Measurements from ENCODE around the gene FANK1. TPM values are rescaled to one million over a fixed set of nuclear protein-coding genes. Genes with fewer than 3 reads are reported as not detected.

FANK1 gene
- total RNA-seq, 2 experiments from 2014 or later, result 0.92 to 1.1 TPM

DNA sequence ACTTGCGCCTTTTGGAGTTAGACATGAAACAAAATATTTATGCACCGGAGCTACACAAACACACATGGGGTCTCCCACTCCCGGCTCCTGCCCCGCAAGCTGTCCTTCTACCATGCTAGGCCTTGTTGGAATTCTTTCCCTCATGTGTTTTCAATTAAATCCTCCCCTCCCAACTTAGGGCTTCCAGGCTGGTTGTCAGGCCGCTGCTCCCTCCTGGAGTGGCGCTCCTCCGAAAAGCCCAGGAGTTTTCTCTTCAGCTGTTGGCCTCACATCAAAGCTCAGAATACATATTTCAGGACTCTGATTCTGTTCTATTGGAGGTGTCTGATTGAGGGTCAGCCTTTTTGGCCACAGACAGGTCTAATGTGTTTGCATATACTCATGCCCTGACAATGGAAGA is 113.3 kb downstream of the FANK1 start:
- H3K4me1 Mint-ChIP-seq, result no peaks in the 10 kb centered on the region
- H3K36me3 Mint-ChIP-seq, result no peaks in the 10 kb centered on the region
- no peak for DNase-seq
- peaks cover 5% of the 10 kb centered on the region for H3K27me3 Mint-ChIP-seq
- H3K4me3 Mint-ChIP-seq, result no peak overlapping the region
- H3K27ac Mint-ChIP-seq, result no peak overlapping the region
- no peaks in the 10 kb centered on the region for H3K9me3 Mint-ChIP-seq

DNA sequence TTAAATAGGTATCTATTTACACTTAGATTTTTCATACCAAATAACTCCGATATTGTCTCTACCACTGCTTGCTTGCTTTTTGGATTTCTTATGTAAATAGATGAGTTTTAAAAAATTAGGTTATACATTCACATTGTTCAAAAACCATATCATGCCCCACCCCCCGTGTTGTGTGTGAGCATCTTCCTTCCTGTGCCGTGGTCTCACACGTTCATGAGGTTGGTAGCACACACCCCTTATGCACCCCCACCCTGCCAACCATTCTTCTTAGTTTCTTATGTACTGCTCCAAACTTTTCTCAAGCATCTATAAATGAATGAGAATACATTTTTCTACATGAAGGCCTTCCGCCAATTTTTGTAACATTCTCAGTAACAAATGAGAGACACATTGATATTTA is 115.6 kb downstream of the FANK1 start:
- Mint-ChIP-seq H3K27ac (no peak overlapping the region), H3K36me3 (no peaks in the 10 kb centered on the region), H3K4me3 (no peak overlapping the region), H3K9me3 (no peaks in the 10 kb centered on the region), H3K27me3 (peaks cover 6% of the 10 kb centered on the region), H3K4me1 (no peaks in the 10 kb centered on the region)
- no peak for DNase-seq

DNA sequence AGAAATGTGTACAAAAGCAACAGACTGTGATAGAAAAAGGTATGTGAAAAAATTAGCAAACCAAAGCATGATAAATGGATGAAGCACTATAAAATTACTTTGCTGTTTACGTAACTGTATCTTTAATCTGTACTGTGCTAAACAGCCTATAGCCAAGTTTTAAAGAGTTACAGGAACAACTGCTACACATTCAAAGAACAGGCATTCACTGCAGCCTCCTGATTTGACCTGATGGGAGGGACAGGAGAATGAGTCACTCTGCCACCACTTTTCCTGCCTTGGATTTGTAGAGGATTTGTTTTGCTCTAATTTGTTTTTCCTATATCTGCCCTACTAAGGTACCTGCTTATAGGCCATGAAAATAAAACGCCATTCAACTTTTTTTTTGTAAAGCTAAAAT is 116.1 kb downstream of the FANK1 start:
- H3K27ac Mint-ChIP-seq, result no peak overlapping the region
- DNase-seq, result no peak
- H3K4me1 Mint-ChIP-seq, result no peaks in the 10 kb centered on the region
- peaks cover 9% of the 10 kb centered on the region for H3K27me3 Mint-ChIP-seq
- no peaks in the 10 kb centered on the region for H3K36me3 Mint-ChIP-seq
- H3K4me3 Mint-ChIP-seq, result no peak overlapping the region
- H3K9me3 Mint-ChIP-seq, result no peaks in the 10 kb centered on the region

DNA sequence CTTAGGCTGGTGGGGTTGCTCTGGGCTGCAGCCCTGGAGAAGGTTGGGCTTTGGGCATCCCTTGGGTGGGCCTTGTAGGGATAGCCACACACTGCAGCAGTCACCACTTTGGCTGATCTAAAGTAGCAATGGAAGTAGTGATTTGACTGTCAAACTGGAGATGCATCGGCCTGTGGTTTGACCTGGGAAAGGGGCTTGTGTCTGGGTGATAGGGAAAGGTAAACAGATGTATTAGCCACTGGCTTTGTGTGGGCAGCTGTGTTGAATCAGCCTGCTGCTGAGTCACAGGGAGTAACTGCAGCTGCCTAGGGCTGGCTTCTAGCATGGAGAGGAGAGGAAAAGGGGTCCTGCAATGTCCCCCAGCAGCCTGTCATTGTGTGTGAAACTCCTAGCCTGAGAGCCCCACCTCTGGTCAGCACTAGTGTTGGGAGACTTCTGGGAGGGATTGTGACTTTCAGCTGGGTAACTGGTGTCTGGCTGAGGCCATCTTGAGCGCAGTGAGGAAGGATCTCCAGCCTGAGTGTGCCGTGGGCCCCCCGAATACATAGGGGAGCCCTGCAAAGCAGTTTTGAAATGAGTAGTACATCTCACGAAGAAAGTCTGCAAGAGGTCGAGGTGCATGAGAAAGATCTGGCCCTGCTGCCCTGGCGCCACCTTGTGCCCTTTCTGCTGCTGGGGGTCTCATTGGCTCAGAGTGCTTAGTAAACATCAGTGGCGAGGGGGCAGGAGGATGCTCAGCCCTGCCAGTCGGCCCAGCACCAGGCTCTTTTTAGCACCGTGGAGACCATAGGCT is 117.3 kb downstream of the FANK1 start:
- no peaks in the 10 kb centered on the region for H3K4me1 Mint-ChIP-seq
- H3K4me3 Mint-ChIP-seq, result no peak overlapping the region
- H3K36me3 Mint-ChIP-seq, result no peaks in the 10 kb centered on the region
- DNase-seq, result no peak
- peaks cover 9% of the 10 kb centered on the region for H3K27me3 Mint-ChIP-seq
- H3K9me3 Mint-ChIP-seq, result no peaks in the 10 kb centered on the region
- no peak overlapping the region for H3K27ac Mint-ChIP-seq

DNA sequence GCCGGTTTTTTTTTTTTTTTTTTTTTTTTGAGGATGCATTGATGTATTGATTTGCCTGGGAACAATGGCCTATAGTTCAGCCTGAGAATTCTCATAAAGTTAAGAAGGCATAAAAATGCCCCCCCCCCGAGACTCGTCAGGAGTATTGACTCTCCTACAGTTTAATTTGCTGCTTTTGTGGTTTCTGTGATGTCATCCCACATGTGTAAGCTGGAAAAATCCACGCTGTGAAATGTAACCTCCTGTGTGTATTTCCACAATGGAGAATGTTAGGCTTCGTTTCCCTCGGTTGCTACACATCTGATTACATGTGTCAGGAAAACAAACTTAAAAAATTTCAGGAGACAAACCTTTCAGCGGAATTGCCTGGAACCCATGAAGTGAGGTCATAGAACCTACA is 117.9 kb downstream of the FANK1 start:
- H3K36me3 Mint-ChIP-seq, result no peaks in the 10 kb centered on the region
- peaks cover 9% of the 10 kb centered on the region for H3K27me3 Mint-ChIP-seq
- H3K4me1 Mint-ChIP-seq, result no peaks in the 10 kb centered on the region
- no peak for DNase-seq
- no peak overlapping the region for H3K4me3 Mint-ChIP-seq
- no peak overlapping the region for H3K27ac Mint-ChIP-seq
- no peaks in the 10 kb centered on the region for H3K9me3 Mint-ChIP-seq

DNA sequence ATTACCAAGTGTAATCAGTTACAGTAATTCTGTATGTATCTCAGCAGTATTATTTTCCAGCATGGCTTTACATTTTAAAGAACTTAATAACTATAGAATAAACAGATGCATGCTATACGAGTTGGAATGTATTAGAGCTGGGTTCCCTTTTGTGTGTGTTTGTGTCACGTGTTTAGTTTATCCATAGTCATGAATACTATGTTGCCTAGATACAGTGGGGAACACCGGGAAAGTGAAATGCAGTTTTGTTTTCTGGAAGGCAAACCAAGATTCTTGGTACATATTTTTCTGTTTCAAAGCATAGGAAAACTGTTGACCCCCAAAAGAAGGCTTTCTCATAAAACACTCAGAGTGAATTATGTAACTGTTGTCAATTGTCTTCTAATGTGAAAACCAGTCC is 119.0 kb downstream of the FANK1 start:
- Mint-ChIP-seq H3K27ac (no peak overlapping the region), H3K9me3 (no peaks in the 10 kb centered on the region), H3K36me3 (no peaks in the 10 kb centered on the region), H3K27me3 (peaks cover 14% of the 10 kb centered on the region), H3K4me3 (no peak overlapping the region), H3K4me1 (no peaks in the 10 kb centered on the region)
- DNase-seq, result no peak

DNA sequence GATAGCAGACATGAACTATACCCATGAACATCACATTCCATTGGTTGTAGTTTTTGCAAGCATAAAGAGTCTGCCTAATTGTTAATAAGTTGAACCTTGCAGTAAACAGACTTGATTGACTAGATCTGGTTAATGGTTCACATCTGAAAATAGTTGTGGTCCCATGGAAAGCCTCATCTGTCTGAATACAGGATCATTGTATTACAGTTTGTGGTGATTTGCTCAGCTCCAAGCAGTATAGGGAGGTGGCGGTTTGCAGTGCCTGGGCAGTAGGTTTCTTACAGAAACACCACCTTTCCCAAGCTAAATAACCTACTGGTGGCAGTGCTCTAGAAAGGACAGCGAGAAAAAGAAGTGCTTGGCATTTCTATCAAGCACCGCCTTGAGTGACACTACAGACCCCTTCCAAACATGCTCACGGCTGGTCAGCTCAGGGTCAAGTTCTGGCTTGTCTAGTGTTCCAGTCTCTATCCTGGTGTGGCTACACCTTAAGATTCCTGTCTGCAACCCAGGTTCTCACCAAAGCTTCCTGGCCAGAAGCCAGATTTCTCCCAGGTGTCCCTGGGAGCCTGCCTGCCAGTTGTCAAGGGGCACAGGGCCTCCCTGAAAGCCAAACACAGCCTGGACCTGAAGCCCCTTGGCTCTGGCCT is 119.9 kb downstream of the FANK1 start:
- Mint-ChIP-seq H3K9me3 (no peaks in the 10 kb centered on the region), H3K4me3 (no peak overlapping the region), H3K4me1 (no peaks in the 10 kb centered on the region), H3K27ac (no peak overlapping the region), H3K27me3 (peaks cover 16% of the 10 kb centered on the region), H3K36me3 (no peaks in the 10 kb centered on the region)
- DNase-seq, result no peak

DNA sequence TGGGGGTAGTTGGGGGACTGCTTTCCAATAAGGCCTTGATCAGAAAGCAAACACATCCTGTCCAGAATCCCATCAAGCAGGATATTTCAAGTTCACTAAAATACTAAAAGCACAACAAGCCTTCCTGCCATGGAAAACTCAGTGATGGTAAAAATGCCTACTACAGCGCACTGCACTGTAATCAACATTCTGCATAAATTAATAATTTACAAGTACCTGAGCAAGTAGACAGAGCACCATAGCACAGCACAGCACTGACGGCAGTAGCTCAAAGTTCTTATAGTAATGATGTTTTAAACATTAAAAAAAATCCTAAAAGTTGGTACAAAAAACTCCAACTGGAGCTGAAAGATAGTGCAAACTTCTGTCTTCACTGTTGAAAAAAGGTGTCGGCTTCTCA is 120.5 kb downstream of the FANK1 start:
- no peak overlapping the region for H3K4me3 Mint-ChIP-seq
- H3K27ac Mint-ChIP-seq, result no peak overlapping the region
- peaks cover 16% of the 10 kb centered on the region for H3K27me3 Mint-ChIP-seq
- H3K36me3 Mint-ChIP-seq, result no peaks in the 10 kb centered on the region
- no peak for DNase-seq
- no peaks in the 10 kb centered on the region for H3K4me1 Mint-ChIP-seq
- H3K9me3 Mint-ChIP-seq, result no peaks in the 10 kb centered on the region

DNA sequence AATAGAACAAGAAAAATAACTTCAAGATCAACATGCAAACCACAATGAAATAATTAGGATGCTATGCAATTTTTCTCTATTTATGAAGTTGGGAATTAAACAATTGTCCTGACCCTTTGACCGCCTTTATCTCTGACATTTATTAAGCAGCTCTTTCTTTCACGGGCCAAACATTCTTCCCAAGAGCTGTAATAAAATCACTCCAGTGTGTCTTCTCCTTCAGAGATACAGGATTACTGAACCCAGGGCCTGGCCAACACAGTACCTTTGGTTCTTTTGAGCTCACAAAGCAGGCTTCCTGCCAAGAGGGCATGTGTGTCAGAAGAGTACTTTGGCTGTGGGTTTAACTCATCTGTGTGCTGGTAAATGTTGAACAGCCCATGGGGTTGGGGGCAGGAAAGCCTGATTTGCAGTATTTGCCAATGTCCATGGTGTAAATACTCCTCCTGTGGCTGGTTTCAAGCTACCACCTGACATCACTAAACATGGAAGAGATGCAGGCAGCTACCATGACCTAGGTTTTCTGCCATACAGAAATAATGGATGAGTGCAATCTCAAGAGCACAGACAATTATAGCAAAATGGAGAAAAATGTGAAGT is 121.7 kb downstream of the FANK1 start:
- Mint-ChIP-seq H3K27me3 (peaks cover 16% of the 10 kb centered on the region), H3K36me3 (no peaks in the 10 kb centered on the region), H3K4me1 (no peaks in the 10 kb centered on the region), H3K4me3 (no peak overlapping the region), H3K9me3 (no peaks in the 10 kb centered on the region), H3K27ac (no peak overlapping the region)
- DNase-seq, result no peak

DNA sequence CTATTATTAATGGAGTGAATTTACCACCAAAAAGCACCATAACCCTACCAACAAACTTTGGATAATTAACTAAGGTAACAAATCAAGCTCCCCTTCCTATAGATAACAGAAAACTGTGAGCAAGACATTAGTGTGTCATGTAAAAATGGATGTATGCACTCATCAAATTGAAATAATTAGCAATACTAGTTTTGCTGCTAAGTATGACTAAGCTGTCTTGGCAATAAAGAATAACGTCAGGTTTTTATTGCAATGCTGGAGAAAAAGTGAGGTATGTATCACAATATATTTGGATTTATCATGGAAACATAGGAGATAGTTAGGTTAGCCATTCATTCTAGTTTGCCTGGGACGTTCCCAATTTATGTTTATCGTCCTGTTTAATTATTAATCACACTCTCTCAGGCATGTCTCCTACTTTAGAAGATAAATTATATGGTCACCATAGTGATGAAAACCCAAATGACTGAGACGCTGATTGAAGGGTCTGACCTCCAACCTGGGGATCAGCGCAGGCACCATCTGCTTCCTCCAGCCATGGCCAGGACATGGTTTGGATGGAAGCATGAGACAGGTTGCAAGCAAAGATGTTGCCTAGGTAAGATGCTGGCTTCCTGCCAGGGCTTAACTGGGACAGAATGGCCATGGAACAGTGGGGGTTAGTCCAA is 125.6 kb downstream of the FANK1 start:
- H3K4me1 Mint-ChIP-seq, result no peaks in the 10 kb centered on the region
- H3K27ac Mint-ChIP-seq, result no peak overlapping the region
- H3K4me3 Mint-ChIP-seq, result no peak overlapping the region
- DNase-seq, result no peak
- H3K27me3 Mint-ChIP-seq, result peaks cover 15% of the 10 kb centered on the region
- H3K36me3 Mint-ChIP-seq, result no peaks in the 10 kb centered on the region
- peaks cover 5% of the 10 kb centered on the region for H3K9me3 Mint-ChIP-seq

DNA sequence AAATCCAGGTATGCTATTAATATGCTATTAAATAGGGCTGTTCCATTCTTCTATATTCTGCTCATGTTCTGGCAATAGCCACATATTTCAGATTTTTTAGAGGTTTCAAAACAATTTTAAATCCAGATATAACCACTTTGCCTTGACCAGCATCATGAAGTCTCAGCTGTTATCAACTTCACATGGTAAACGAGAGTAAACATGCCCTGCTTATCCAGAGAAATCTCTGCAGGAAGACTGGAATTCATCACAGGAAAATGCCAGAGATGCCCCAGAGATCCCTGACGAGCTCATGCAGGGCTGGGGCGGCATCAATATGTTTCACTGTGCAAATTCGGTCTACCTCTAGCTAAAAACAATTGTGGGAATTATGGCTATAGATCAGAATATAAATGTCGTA is 126.5 kb downstream of the FANK1 start:
- Mint-ChIP-seq H3K27ac (no peak overlapping the region), H3K4me1 (no peaks in the 10 kb centered on the region)

DNA sequence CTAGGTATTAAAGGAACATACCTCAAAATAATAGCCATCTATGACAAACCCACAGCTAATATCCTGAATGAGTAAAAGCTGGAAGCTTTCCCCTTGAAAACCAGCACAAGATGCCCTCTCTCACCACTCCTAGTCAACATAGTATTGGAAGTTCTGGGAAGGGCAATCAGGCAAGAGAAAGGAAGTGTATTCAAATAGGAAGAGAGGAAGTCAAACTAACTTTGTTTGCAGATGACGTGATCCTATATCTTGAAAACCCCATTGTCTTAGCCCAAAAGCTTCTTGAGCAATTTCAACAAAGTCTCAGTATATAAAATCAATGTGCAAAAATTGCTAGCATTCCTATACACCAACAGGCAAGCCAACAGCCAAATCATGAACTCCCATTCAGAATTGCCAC is 131.3 kb downstream of the FANK1 start:
- DNase-seq, result no peak
- Mint-ChIP-seq H3K9me3 (peaks cover 16% of the 10 kb centered on the region), H3K36me3 (no peaks in the 10 kb centered on the region), H3K4me1 (no peaks in the 10 kb centered on the region), H3K4me3 (no peak overlapping the region), H3K27me3 (peaks cover 4% of the 10 kb centered on the region), H3K27ac (no peak overlapping the region)

More for the DNA sequence above, 126.5 kb downstream of the FANK1 start:
- Mint-ChIP-seq H3K36me3 (no peaks in the 10 kb centered on the region), H3K27me3 (peaks cover 11% of the 10 kb centered on the region), H3K4me3 (no peak overlapping the region), H3K9me3 (peaks cover 7% of the 10 kb centered on the region)
- DNase-seq, result no peak

DNA sequence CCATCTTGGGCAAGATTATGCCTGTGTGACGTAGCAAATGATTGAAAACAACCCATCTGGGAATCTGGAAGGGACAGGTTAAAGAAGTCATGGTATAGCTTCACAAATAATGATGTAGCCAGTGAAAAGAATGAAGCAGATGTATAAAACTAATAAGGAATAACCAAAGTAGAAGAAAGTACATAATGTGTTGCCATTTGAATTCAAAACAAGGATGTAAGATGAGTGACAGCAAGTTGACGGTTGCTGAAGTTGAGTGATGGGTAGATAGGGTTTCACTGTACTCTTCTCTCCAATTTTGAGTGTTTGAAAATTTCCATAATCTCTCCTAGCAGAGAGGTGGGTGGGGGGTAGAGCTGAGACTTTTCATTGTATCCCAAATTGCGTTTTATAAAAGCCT is 133.6 kb downstream of the FANK1 start:
- Mint-ChIP-seq H3K9me3 (peaks cover 22% of the 10 kb centered on the region), H3K27me3 (peaks cover 4% of the 10 kb centered on the region), H3K36me3 (no peaks in the 10 kb centered on the region), H3K27ac (no peak overlapping the region), H3K4me1 (no peaks in the 10 kb centered on the region), H3K4me3 (no peak overlapping the region)
- no peak for DNase-seq

DNA sequence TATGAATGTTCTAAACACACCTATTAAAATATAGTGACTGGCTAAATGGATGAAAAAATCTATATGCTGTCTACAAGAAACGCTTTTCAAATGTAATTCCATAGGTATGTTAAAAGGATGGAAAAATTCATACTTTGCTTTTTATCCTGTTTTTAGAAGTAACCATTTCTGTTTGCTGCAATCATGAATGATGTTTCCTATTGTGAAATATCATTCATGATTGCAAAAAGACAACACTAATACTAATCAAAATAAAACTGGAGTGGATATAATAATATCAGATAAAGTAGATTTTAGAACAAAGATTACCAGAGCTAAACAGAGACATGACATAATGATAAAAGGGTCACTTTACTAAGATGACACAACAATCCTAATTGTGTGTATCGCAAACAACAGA is 138.2 kb downstream of the FANK1 start:
- no peak overlapping the region for H3K27ac Mint-ChIP-seq
- H3K9me3 Mint-ChIP-seq, result peaks cover 6% of the 10 kb centered on the region
- no peak overlapping the region for H3K4me3 Mint-ChIP-seq
- no peak for DNase-seq
- H3K4me1 Mint-ChIP-seq, result no peaks in the 10 kb centered on the region
- H3K27me3 Mint-ChIP-seq, result no peaks in the 10 kb centered on the region
- H3K36me3 Mint-ChIP-seq, result no peaks in the 10 kb centered on the region

DNA sequence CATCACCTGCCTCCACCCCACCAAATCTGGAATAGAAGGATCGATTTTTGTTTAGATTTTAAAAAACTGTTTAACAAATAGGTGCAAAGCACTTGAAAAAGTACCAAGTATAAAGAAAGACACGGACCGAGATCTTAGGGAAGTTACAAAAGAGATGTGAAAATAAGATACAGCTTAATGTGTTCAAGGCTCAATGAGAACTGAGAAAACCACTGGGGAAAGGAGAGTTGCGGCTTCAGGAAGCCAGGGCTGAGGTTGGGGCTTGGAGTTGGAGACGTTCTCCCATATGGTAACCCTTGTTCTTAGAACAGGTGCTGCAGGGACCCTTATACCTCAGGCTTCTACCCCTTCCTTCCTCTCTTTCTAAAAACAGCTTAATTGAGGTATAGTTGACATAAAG is 140.2 kb downstream of the FANK1 start:
- Mint-ChIP-seq H3K9me3 (peaks cover 6% of the 10 kb centered on the region), H3K36me3 (no peaks in the 10 kb centered on the region), H3K27me3 (no peaks in the 10 kb centered on the region), H3K4me1 (peaks cover 2% of the 10 kb centered on the region), H3K27ac (no peak overlapping the region), H3K4me3 (no peak overlapping the region)
- no peak for DNase-seq

All from activated naive CD8-positive, alpha-beta T cell treated with anti-CD3 and anti-CD28 coated beads for 36 hours (primary cell).